ENCODE data around the gene PACRG. TPM values are rescaled to one million over a fixed set of nuclear protein-coding genes. Genes with fewer than 3 reads are reported as not detected.

PACRG gene
- total and polyA plus RNA-seq, 2 of the 8 experiments (the other 6 are each of a cell fraction or from before 2014, with no cell fraction given) = 0.44 to 0.54 TPM

- ChIA-PET CTCF (ENCODE audit: partially characterized antibody) (no interaction called here), POLR2A (ENCODE audit: partially characterized antibody) (no interaction called here)
- H4K5ac ChIP-seq (ENCODE audit: insufficient read length, low read depth, low read length) = no peak overlapping the region
- no peak overlapping the region for H2BK12ac ChIP-seq (ENCODE audit: low read depth, low read length)
- H2AK5ac ChIP-seq (ENCODE audit: low read depth, low read length) = no peak overlapping the region
- H3K36me3 ChIP-seq (ENCODE audit: control insufficient read depth in 2 of 4, insufficient read depth in 4 of 4, low read length in 3 of 4) = no peaks in the 10 kb centered on the region
- no peak overlapping the region for H4K91ac ChIP-seq (replicated peaks; ENCODE audit: insufficient read length, low read length)
- FAIRE-seq (no peak), DNase-seq (ENCODE audit: low read depth in 1 of 2, low spot score in 2 of 2) (no peak)
- H3K4me3 ChIP-seq (ENCODE audit: extremely low read depth in 1 of 4, insufficient read depth in 2 of 4, low read depth in 3 of 4, low read length in 4 of 4) = no peak overlapping the region
- 89% methylated on average over 1 of the region's 1 CpG; no CpG with 5 or more reads in 1 of the 2 experiments for WGBS, 2 experiments (ENCODE audit: extremely low coverage in 1 of 2, insufficient coverage in 1 of 2, insufficient read length in 1 of 2, insufficient replicate concordance in 2 of 2, low coverage in 1 of 2, low lambda C conversion rate in 2 of 2, missing lambda C conversion rate in 1 of 2)
- H2BK20ac ChIP-seq (ENCODE audit: low read length) = no peak overlapping the region
- H2BK120ac ChIP-seq (replicated peaks; ENCODE audit: low read depth, low read length) = no peak overlapping the region
- no peak overlapping the region for H2AFZ ChIP-seq (ENCODE audit: low read length)
- H3K14ac ChIP-seq (ENCODE audit: insufficient read length) = no peak overlapping the region
- H3K4me1 ChIP-seq (replicated peaks in 1 of 4; ENCODE audit: control insufficient read depth in 3 of 4, insufficient read depth in 4 of 4, low read length in 3 of 4) = no peaks in the 10 kb centered on the region
- H3K23me2 ChIP-seq (ENCODE audit: low read depth, low read length) = no peaks in the 10 kb centered on the region
- no peaks in the 10 kb centered on the region for H3K79me2 ChIP-seq (ENCODE audit: control insufficient read depth in 1 of 2, insufficient read depth in 2 of 2, low read length in 2 of 2)
- H2BK15ac ChIP-seq (ENCODE audit: low read length) = no peak overlapping the region
- no peak overlapping the region for H3K9ac ChIP-seq (replicated peaks in 1 of 4; ENCODE audit: extremely low read depth in 1 of 4, low read depth in 3 of 4, low read length in 3 of 4)
- H4K8ac ChIP-seq (ENCODE audit: extremely low read depth, insufficient read depth, low read length) = no peak overlapping the region
- no peak overlapping the region for H2BK5ac ChIP-seq (ENCODE audit: low read depth, low read length)
- H3K23ac ChIP-seq (ENCODE audit: insufficient read length) = no peak overlapping the region
- H3K9me3 ChIP-seq (ENCODE audit: insufficient read depth in 2 of 2, low read depth in 1 of 2, low read length in 1 of 2) = no peaks in the 10 kb centered on the region; a peak in 1 of 4 replicates
- no peak overlapping the region for H3K4ac ChIP-seq (replicated peaks; ENCODE audit: insufficient read length, low read depth, low read length)
- H3K27ac ChIP-seq (ENCODE audit: low read depth, low read length) = no peak overlapping the region
- H4K20me1 ChIP-seq (replicated peaks in 1 of 2; ENCODE audit: control insufficient read depth in 1 of 2, insufficient read depth in 2 of 2, low read length in 2 of 2) = no peaks in the 10 kb centered on the region
- no peak overlapping the region for H3K56ac ChIP-seq (replicated peaks; ENCODE audit: insufficient read length, low read depth, low read length)
- no peaks in the 10 kb centered on the region for H3K79me1 ChIP-seq (ENCODE audit: low read depth, low read length)
- H3K27me3 ChIP-seq (replicated peaks in 1 of 4; ENCODE audit: control insufficient read depth in 3 of 4, extremely low read depth in 1 of 4, insufficient read depth in 3 of 4, low read length in 3 of 4) = no peaks in the 10 kb centered on the region
- no peak overlapping the region for H3K4me2 ChIP-seq (ENCODE audit: insufficient read depth in 1 of 2, low read depth in 2 of 2, low read length in 2 of 2)
- H3K18ac ChIP-seq (ENCODE audit: extremely low read depth, low read length) = no peak overlapping the region
- TF ChIP-seq NANOG (IDR thresholded peaks at IDR 0.05; ENCODE audit: insufficient read depth, low read depth, low read length, poor library complexity, severe bottlenecking) (no peak), KDM1A (IDR thresholded peaks at IDR 0.05; ENCODE audit: borderline replicate concordance, low read length) (no peak), EZH2 (IDR thresholded peaks at IDR 0.05; ENCODE audit: low read depth, low read length, severe bottlenecking) (no peak), HDAC2 (IDR thresholded peaks at IDR 0.05; ENCODE audit: borderline replicate concordance in 1 of 2, low read depth in 2 of 2, low read length in 2 of 2) (no peak), BACH1 (IDR thresholded peaks at IDR 0.05; ENCODE audit: low read length) (no peak), RAD21 (IDR thresholded peaks at IDR 0.05 in 1 of 2, conservative IDR thresholded peaks at IDR 0.05 in 1 of 2; ENCODE audit: low read depth in 2 of 2, low read length in 2 of 2) (no peak)
Observed at GRCh38 chr6:162998777-162999176, 271.0 kb downstream of the PACRG start.
